C4-2B (cell line): ENCODE data around the gene TIMP3.

Source experiments
- ZFX ChIP-seq: fragments of 450-650 bp; IDR thresholded peaks from 2 replicates; pipeline ENCODE4 v1.6.1; 2017
- TF ChIP-seq, protein P1 (sequence below): fragments of 450-650 bp; conservative IDR thresholded peaks from 2 replicates; pipeline ENCODE4 v1.5.1; 2017; ENCODE audit warnings: mild to moderate bottlenecking

DNA sequence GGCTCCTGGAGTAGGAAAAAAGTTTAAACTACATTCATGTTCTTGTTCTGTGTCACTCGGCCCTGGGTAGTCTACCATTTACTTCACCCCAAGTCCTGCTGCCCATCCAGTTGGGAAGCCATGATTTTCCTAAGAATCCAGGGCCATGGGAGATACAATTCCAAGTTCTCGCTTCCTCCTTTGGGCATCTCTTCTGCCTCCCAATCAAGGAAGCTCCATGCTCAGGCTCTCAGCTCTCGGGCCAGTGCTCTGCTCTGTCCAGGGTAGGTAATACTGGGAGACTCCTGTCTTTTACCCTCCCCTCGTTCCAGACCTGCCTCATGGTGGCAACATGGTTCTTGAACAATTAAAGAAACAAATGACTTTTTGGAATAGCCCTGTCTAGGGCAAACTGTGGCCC is 60.6 kb downstream of the TIMP3 start:
- TF ChIP-seq, protein P1, sequence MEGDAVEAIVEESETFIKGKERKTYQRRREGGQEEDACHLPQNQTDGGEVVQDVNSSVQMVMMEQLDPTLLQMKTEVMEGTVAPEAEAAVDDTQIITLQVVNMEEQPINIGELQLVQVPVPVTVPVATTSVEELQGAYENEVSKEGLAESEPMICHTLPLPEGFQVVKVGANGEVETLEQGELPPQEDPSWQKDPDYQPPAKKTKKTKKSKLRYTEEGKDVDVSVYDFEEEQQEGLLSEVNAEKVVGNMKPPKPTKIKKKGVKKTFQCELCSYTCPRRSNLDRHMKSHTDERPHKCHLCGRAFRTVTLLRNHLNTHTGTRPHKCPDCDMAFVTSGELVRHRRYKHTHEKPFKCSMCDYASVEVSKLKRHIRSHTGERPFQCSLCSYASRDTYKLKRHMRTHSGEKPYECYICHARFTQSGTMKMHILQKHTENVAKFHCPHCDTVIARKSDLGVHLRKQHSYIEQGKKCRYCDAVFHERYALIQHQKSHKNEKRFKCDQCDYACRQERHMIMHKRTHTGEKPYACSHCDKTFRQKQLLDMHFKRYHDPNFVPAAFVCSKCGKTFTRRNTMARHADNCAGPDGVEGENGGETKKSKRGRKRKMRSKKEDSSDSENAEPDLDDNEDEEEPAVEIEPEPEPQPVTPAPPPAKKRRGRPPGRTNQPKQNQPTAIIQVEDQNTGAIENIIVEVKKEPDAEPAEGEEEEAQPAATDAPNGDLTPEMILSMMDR = no peak
- TF ChIP-seq ZFX = no peak
